GM21786 (cell line): ENCODE measurements around the gene TET3.
"Not testable (repeated sequence)": the region's sequence is repeated elsewhere in the genome, so short reads cannot be mapped to it uniquely, and the experiment has no call there.

Experiments used
- ATAC-seq: cut with Tn5 transposase; IDR thresholded peaks from one replicate; pipeline ENCODE4 v1.9.1; 2021; ENCODE audit not compliant: unreplicated experiment

Gene TET3

GRCh38 chr2:73984203-73984921, at the start of gene TET3:
Gene TET3 (plus strand): TSS chr2:73984910. CDS start chr2:73986404, 1,494 bp downstream.
- no peak for ATAC-seq

GRCh38 chr2:73935641-73936040, 49.1 kb upstream of the TET3 start:
- ATAC-seq: no peak

- no peak for ATAC-seq
Measured at GRCh38 chr2:73937103-73937885, 47.4 kb upstream of the TET3 start.

- ATAC-seq: no peak
Measured at GRCh38 chr2:73937899-73938298, 46.8 kb upstream of the TET3 start.

- no peak for ATAC-seq
Measured at GRCh38 chr2:73938718-73939352, 45.9 kb upstream of the TET3 start.

- ATAC-seq: no peak
Measured at GRCh38 chr2:73939419-73939818, 45.3 kb upstream of the TET3 start.

GRCh38 chr2:73940066-73940465, 44.6 kb upstream of the TET3 start:
- ATAC-seq: not testable (repeated sequence)

- ATAC-seq: no peak
Measured at GRCh38 chr2:73942664-73943063, 42.0 kb upstream of the TET3 start.

GRCh38 chr2:73944714-73945113, 40.0 kb upstream of the TET3 start:
- ATAC-seq: no peak

GRCh38 chr2:73946215-73946614, 38.5 kb upstream of the TET3 start:
- no peak for ATAC-seq

GRCh38 chr2:73946666-73947065, 38.0 kb upstream of the TET3 start:
- ATAC-seq: no peak

- no peak for ATAC-seq
Measured at GRCh38 chr2:73947412-73948018, 37.2 kb upstream of the TET3 start.

GRCh38 chr2:73949802-73950201, 34.9 kb upstream of the TET3 start:
- ATAC-seq: no peak

- ATAC-seq: no peak
Measured at GRCh38 chr2:73952499-73953446, 31.9 kb upstream of the TET3 start.

GRCh38 chr2:73956218-73956865, 28.4 kb upstream of the TET3 start:
- ATAC-seq: no peak

GRCh38 chr2:73961274-73961673, 23.4 kb upstream of the TET3 start:
- ATAC-seq: no peak

- no peak for ATAC-seq
Measured at GRCh38 chr2:73961823-73962615, 22.7 kb upstream of the TET3 start.

- no peak for ATAC-seq
Measured at GRCh38 chr2:73962798-73963197, 21.9 kb upstream of the TET3 start.
